ENCODE results near the gene GAGE2A. TPM values are rescaled to one million over a fixed set of nuclear protein-coding genes. Genes with fewer than 3 reads are reported as not detected.
A peak's percentile ranks its signal among the peaks of the same experiment; 100 is the strongest.

The GAGE2A gene
- total RNA-seq, 1 donor from 2014 or later = not detected

GRCh38 chrX:49610718-49611310, 21.5 kb downstream of the GAGE2A start:
- TF ChIP-seq CTCF (IDR thresholded peaks at IDR 0.05; ENCODE audit: borderline replicate concordance) = no peak
- intact Hi-C loops (cut with micrococcal nuclease) = no loop called here
- no peaks in the 10 kb centered on the region for H3K36me3 ChIP-seq
- no peaks in the 10 kb centered on the region for H3K27me3 ChIP-seq (ENCODE audit: low read depth)
- no peak overlapping the region for H3K4me3 ChIP-seq
- H3K9me3 ChIP-seq (replicated peaks) = no peaks in the 10 kb centered on the region
- no peak overlapping the region for H3K27ac ChIP-seq (replicated peaks)
- H3K4me1 ChIP-seq = no peaks in the 10 kb centered on the region
- no peak for DNase-seq

- Histone ChIP-seq H3K27me3 (ENCODE audit: low read depth) (no peaks in the 10 kb centered on the region), H3K4me3 (no peak overlapping the region), H3K27ac (replicated peaks) (no peak overlapping the region), H3K9me3 (replicated peaks) (no peaks in the 10 kb centered on the region), H3K4me1 (no peaks in the 10 kb centered on the region), H3K36me3 (no peaks in the 10 kb centered on the region)
- DNase-seq = no peak
- TF ChIP-seq CTCF (IDR thresholded peaks at IDR 0.05; ENCODE audit: borderline replicate concordance) = no peak
- intact Hi-C loops (cut with micrococcal nuclease) = no loop called here
Observed at GRCh38 chrX:49618574-49618973, 29.3 kb downstream of the GAGE2A start.

GRCh38 chrX:49627086-49627777, 37.9 kb downstream of the GAGE2A start:
- H3K4me3 ChIP-seq = peak overlapping the region; percentile 38
- no peak for TF ChIP-seq CTCF (IDR thresholded peaks at IDR 0.05; ENCODE audit: borderline replicate concordance)
- DNase-seq = peak; percentile 12

GRCh38 chrX:49644991-49645637, 55.8 kb downstream of the GAGE2A start:
- Histone ChIP-seq H3K4me3 (no peak overlapping the region), H3K36me3 (no peaks in the 10 kb centered on the region), H3K9me3 (replicated peaks) (no peaks in the 10 kb centered on the region), H3K27ac (replicated peaks) (no peak overlapping the region), H3K4me1 (no peaks in the 10 kb centered on the region), H3K27me3 (ENCODE audit: low read depth) (no peaks in the 10 kb centered on the region)
- TF ChIP-seq CTCF (IDR thresholded peaks at IDR 0.05; ENCODE audit: borderline replicate concordance) = no peak
- DNase-seq = no peak
- intact Hi-C loops (cut with micrococcal nuclease) = no loop called here

More at GRCh38 chrX:49627086-49627777, 37.9 kb downstream of the GAGE2A start:
- no peaks in the 10 kb centered on the region for H3K36me3 ChIP-seq
- intact Hi-C loops (cut with micrococcal nuclease) = no loop called here
- H3K27ac ChIP-seq (replicated peaks) = no peak overlapping the region
- H3K27me3 ChIP-seq (ENCODE audit: low read depth) = no peaks in the 10 kb centered on the region
- H3K9me3 ChIP-seq (replicated peaks) = peaks cover 6% of the 10 kb centered on the region
- no peaks in the 10 kb centered on the region for H3K4me1 ChIP-seq

Other genes starting within 250 kb of the GAGE2A start
- gene GAGE12C, start 57.3 kb upstream of the GAGE2A start, total RNA-seq = not detected
- gene GAGE12D, start 47.8 kb upstream of the GAGE2A start, total RNA-seq = not detected
- gene GAGE12E, start 38.2 kb upstream of the GAGE2A start, total RNA-seq = not detected
- gene GAGE12F, start 28.7 kb upstream of the GAGE2A start, total RNA-seq = not detected
- not detected for gene GAGE12G, start 19.1 kb upstream of the GAGE2A start, total RNA-seq
- gene GAGE12H, start 9.5 kb upstream of the GAGE2A start, total RNA-seq = not detected
- not detected for gene GAGE1, start 9.5 kb downstream of the GAGE2A start, total RNA-seq
- not detected for gene PAGE1, start 106.5 kb downstream of the GAGE2A start, total RNA-seq
- not detected for gene PAGE4, start 239.8 kb downstream of the GAGE2A start, total RNA-seq

All from left ventricle myocardium inferior (tissue), 1 donor.